Cardiac septum (tissue), 1 donor: Measurements from ENCODE around the gene MYH11. TPM values are rescaled to one million over a fixed set of nuclear protein-coding genes. Genes with fewer than 3 reads are reported as not detected.
"Not testable (repeated sequence)": the region's sequence is repeated elsewhere in the genome, so short reads cannot be mapped to it uniquely, and the experiment has no call there.

Experiments
- DNase-seq: peaks from one replicate; pipeline ENCODE4 v3.0.0-alpha.2; 2020; ENCODE audit warnings: low spot score
- intact Hi-C: fragments of 100-400 bp; cut with DNase I; formaldehyde crosslinking; loops from one replicate; pipeline ENCODE4 v1.14.0; 2022
- total RNA-seq: library from RNA; stranded (reverse); fragmentation: NEBNext Ultra II Directional; extraction: Animal tissue kit (Norgen Biotek cat#: 25700); gene quantifications from one replicate; pipeline ENCODE4 v1.2.1, GENCODE V29; 2021
- donor health status: DM: no; HTN: no; CAD: no.

MYH11 gene
- total RNA-seq, 1 donor from 2014 or later = 62.2 TPM

GRCh38 chr16:15660203-15660601 lies 196.6 kb downstream of the MYH11 start:
- no peak for DNase-seq
- intact Hi-C loops = no loop called here

DNA sequence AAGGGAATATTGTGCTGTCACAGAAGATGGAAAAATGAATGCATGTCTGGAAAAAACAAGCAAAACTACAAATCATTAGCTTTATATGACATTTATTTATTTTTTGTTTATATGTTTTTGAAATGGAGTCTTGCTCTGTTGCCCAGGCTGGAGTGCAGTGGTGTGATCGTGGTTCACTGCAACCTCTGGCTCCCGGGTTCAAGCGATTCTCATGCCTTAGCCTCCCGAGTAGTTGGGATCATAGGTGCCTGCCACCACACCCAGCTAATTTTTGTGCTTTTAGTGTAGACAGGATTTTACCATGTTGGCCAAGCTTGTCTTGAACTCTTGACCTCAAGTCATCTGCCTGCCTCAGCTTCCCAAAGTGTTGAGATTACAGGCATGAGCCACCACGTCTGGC lies 198.3 kb downstream of the MYH11 start:
- intact Hi-C loops = no loop called here
- DNase-seq = no peak

GRCh38 chr16:15658149-15658548 lies 198.7 kb downstream of the MYH11 start:
- DNase-seq = no peak
- intact Hi-C loops = no loop called here

- DNase-seq, intact Hi-C loops: not testable (repeated sequence)
These were observed 201.3 kb downstream of the MYH11 start for GRCh38 chr16:15655561-15655960.

DNA sequence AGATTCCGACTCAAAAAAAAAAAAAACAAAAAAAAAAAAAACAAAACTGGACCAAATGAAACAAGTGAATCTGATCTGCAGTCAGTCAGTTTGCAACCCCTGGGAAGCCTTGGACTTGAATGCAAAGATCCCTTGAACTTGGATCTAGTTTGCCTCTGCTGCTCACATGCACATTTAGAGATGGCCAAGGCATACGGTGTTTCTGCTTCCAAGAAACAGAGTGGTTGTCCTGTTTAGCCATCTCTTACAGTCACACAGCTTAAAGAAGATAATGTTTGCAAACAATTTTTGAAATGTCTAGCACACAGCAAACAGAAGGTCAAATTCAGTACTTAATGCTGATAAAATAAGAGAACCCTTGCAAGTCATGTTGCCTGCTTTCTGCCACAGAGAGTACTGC lies 202.2 kb downstream of the MYH11 start:
- DNase-seq = no peak
- intact Hi-C loops = no loop called here

- DNase-seq = no peak
- intact Hi-C loops = no loop called here
These were observed 203.6 kb downstream of the MYH11 start for GRCh38 chr16:15653227-15653626.

Other genes with a start within 250 kb of the MYH11 start
- gene MARF1, start 213.9 kb downstream of the MYH11 start, total RNA-seq = 39.7 TPM
- 26.8 TPM for gene NDE1, start 206.8 kb downstream of the MYH11 start, total RNA-seq
- 28.1 TPM for gene CEP20, start 31.6 kb upstream of the MYH11 start, total RNA-seq
- gene ABCC1, start 92.6 kb upstream of the MYH11 start, total RNA-seq = 16.6 TPM